ENCODE measurements around the gene DUSP21. TPM values are rescaled to one million over a fixed set of nuclear protein-coding genes. Genes with fewer than 3 reads are reported as not detected.

Gene DUSP21
- total and polyA plus RNA-seq, 2 of the 4 experiments (the other 2 are of a cell fraction): not detected

DNA sequence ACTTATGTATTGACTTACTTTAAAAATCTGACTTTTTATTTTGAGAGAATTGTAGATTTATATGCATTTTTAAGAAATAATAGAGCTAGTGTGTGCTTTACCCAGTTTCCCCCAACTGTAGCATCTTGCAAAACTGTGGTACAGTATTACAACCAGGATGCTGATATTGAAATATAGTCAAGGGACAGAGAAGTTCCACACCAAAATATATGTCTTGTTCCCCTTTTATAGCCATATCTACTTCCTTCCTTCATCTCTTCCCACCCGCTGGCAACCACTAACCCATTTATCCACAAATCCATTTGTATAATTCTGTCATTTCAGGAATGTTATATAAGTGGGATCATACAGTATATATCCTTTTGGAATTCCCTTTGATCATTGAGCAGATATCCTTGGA, 46.0 kb downstream of the DUSP21 start:
- in situ Hi-C loops (cut with MboI; ENCODE audit: low sequenced_read_pairs) (no loop called here), intact Hi-C loops (cut with micrococcal nuclease) (no loop called here), dilution Hi-C loops (cut with HindIII; ENCODE audit: low sequenced_read_pairs, unreplicated experiment) (no loop called here)
- Histone ChIP-seq H3K23ac (ENCODE audit: low read depth, low read length) (no peak overlapping the region), H2BK120ac (ENCODE audit: low read depth, low read length) (no peak overlapping the region), H3K36me3 (ENCODE audit: control insufficient read depth, insufficient read depth, low read length) (no peaks in the 10 kb centered on the region), H3K9me1 (ENCODE audit: insufficient read depth, low read length) (no peaks in the 10 kb centered on the region), H4K20me1 (ENCODE audit: insufficient read depth, low read length) (peaks cover 63% of the 10 kb centered on the region), H3K9me3 (ENCODE audit: control insufficient read depth, insufficient read depth, low read length) (no peaks in the 10 kb centered on the region), H2BK15ac (ENCODE audit: low read depth, low read length) (no peak overlapping the region), H2AFZ (replicated peaks; ENCODE audit: low read length, poor library complexity) (no peak overlapping the region), H3K4me3 (ENCODE audit: insufficient read depth, low read depth, low read length) (no peak overlapping the region), H3K27ac (ENCODE audit: insufficient read depth, low read length) (no peak overlapping the region), H4K91ac (ENCODE audit: insufficient read depth, low read depth, low read length) (no peak overlapping the region), H4K8ac (ENCODE audit: low read depth in 2 of 2, low read length in 2 of 2) (no peak overlapping the region), H3K9ac (ENCODE audit: low read depth, low read length) (no peak overlapping the region), H2AK9ac (replicated peaks; ENCODE audit: low read depth, low read length, poor library complexity) (no peak overlapping the region), H3K4ac (ENCODE audit: low read depth, low read length) (no peak overlapping the region), H4K5ac (ENCODE audit: low read depth, low read length) (no peak overlapping the region), H3K14ac (replicated peaks; ENCODE audit: low read depth, low read length) (no peak overlapping the region), H3K27me3 (ENCODE audit: control insufficient read depth, insufficient read depth, low read length) (no peaks in the 10 kb centered on the region), H3K18ac (ENCODE audit: low read depth, low read length) (no peak overlapping the region), H3K56ac (ENCODE audit: extremely low read depth, insufficient read depth, low read length) (no peak overlapping the region), H3K79me1 (ENCODE audit: low read depth in 1 of 2, low read length in 2 of 2) (peaks cover 9 to 21% of the 10 kb centered on the region in 2 experiments), H3K4me2 (ENCODE audit: low read depth, low read length) (no peak overlapping the region), H2BK5ac (ENCODE audit: low read depth, low read length, poor library complexity, severe bottlenecking) (no peak overlapping the region), H2AK5ac (ENCODE audit: low read depth, low read length) (no peak overlapping the region), H2BK20ac (ENCODE audit: low read depth, low read length) (no peak overlapping the region), H3K4me1 (ENCODE audit: control insufficient read depth, insufficient read depth, low read length) (no peaks in the 10 kb centered on the region)
- WGBS, 2 experiments (ENCODE audit: extremely low coverage in 2 of 2, insufficient read length in 1 of 2): no CpG with 5 or more reads among the region's 1 CpG
- ChIA-PET POLR2A (ENCODE audit: unreplicated experiment) (no interaction called here), CTCF (interaction anchor here (0.8 kb wide), 1 partner anchor 28 kb away, joined by 3 read pairs; no protein-coding TSS in a partner anchor)
- ATAC-seq (ENCODE audit: low read depth) (no peak), DNase-seq (no peak)
- TF ChIP-seq MAZ (IDR thresholded peaks at IDR 0.05; ENCODE audit: borderline replicate concordance, low read depth, low read length): no peak
- TF ChIP-seq RFX5 (IDR thresholded peaks at IDR 0.05; ENCODE audit: low read depth, low read length): no peak
- no peak for TF ChIP-seq CHD1 (IDR thresholded peaks at IDR 0.05; ENCODE audit: low read depth, low read length)
- TF ChIP-seq CEBPB (IDR thresholded peaks at IDR 0.05; ENCODE audit: low read depth, low read length): no peak
- TF ChIP-seq, protein P1, sequence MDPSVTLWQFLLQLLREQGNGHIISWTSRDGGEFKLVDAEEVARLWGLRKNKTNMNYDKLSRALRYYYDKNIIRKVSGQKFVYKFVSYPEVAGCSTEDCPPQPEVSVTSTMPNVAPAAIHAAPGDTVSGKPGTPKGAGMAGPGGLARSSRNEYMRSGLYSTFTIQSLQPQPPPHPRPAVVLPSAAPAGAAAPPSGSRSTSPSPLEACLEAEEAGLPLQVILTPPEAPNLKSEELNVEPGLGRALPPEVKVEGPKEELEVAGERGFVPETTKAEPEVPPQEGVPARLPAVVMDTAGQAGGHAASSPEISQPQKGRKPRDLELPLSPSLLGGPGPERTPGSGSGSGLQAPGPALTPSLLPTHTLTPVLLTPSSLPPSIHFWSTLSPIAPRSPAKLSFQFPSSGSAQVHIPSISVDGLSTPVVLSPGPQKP (IDR thresholded peaks at IDR 0.05; ENCODE audit: borderline replicate concordance, low read depth, low read length): no peak
- no TSS peak for BruUV-seq (replicated peaks)
